Stimulated activated CD4-positive, alpha-beta T cell treated with anti-CD3 and anti-CD28 coated beads, TNF-alpha, amount 100 ng/mL, for 48 hours (primary cell): ENCODE results near the gene MDC1.
"Not testable (repeated sequence)": the region's sequence is repeated elsewhere in the genome, so short reads cannot be mapped to it uniquely, and the experiment has no call there.

ENCODE experiments used
- DNase-seq, 3 donors: peaks; one replicate each; pipeline ENCODE4 v3.0.0-alpha.2; 2020; ENCODE audit warnings: low read depth in 3 of 3

The MDC1 gene, protein sequence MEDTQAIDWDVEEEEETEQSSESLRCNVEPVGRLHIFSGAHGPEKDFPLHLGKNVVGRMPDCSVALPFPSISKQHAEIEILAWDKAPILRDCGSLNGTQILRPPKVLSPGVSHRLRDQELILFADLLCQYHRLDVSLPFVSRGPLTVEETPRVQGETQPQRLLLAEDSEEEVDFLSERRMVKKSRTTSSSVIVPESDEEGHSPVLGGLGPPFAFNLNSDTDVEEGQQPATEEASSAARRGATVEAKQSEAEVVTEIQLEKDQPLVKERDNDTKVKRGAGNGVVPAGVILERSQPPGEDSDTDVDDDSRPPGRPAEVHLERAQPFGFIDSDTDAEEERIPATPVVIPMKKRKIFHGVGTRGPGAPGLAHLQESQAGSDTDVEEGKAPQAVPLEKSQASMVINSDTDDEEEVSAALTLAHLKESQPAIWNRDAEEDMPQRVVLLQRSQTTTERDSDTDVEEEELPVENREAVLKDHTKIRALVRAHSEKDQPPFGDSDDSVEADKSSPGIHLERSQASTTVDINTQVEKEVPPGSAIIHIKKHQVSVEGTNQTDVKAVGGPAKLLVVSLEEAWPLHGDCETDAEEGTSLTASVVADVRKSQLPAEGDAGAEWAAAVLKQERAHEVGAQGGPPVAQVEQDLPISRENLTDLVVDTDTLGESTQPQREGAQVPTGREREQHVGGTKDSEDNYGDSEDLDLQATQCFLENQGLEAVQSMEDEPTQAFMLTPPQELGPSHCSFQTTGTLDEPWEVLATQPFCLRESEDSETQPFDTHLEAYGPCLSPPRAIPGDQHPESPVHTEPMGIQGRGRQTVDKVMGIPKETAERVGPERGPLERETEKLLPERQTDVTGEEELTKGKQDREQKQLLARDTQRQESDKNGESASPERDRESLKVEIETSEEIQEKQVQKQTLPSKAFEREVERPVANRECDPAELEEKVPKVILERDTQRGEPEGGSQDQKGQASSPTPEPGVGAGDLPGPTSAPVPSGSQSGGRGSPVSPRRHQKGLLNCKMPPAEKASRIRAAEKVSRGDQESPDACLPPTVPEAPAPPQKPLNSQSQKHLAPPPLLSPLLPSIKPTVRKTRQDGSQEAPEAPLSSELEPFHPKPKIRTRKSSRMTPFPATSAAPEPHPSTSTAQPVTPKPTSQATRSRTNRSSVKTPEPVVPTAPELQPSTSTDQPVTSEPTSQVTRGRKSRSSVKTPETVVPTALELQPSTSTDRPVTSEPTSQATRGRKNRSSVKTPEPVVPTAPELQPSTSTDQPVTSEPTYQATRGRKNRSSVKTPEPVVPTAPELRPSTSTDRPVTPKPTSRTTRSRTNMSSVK (N-terminal part only)

DNA sequence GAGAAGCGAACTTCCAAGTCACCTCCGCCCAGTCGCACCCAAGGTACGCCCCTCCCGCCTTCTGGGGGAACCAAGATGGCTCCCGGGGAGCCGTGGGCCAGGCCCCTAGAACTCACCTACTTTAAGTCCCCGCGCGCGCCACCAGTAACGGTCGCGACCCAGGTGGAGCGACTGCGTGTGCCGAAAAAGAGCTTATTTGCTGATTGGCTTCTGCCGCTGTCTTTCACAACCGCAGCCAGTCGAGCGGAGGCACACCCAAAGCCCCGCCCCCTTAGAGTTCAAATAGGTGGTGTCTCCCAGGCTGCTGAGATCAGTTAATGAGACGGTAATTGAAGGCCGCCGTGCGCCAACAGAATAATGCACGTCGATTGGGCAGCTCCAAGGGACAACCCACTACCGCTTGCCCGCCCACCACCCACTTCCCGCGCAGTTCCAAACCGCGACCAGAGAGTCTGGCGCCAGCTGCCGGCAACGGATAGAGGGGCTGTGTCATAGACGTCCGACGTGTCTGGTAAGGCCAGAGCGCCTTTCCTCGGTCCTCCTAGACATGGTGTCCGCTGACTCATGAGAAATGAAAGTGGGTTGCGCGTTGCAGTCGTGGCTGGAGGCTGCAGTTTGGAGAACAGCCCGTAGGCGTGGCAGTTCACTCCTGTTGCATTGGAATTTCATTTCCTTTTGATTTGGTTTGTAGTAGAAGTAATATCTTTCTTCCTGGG is at the start of gene MDC1:
Gene MDC1 (minus strand): TSS at position 153 of the 716 bp plus-strand sequence. CDS start 2,106 bp downstream, outside the sequence.
- peak; percentile 97 to 100 (median 98) for DNase-seq

DNA sequence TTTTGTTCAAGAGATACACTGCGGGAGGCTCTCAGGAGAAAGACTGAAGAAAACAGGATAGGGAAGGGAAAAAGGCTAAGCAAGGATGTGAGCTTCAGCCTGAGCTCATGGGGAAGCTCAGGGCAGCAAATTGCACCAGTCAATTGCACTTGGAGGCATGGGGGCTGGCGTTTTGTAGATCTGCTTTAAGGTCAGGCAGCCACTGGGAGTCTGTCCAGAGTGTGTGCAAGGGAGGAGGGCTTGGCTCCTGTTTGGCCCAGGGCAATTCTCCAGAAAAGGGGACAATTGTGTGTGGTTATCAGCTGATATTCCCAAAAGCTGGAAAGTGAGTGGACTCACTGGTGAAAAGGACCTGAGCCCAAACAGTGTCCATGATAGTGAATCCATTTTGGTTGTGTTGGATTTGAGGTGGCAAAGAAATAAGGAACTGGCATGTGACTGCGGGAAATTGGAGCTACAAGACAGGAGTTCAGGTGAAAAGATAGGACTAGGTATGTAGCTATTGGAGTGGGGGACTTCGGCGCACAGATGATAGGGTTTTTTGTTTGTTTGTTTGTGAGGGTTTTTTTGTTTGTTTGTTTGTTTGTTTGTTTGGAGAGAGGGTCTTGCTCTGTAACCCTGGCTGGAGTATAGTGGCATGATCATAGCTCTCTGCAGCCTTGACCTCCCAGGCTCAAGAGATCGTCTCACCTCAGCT is 49.5 kb upstream of the MDC1 start:
- no peak for DNase-seq

DNA sequence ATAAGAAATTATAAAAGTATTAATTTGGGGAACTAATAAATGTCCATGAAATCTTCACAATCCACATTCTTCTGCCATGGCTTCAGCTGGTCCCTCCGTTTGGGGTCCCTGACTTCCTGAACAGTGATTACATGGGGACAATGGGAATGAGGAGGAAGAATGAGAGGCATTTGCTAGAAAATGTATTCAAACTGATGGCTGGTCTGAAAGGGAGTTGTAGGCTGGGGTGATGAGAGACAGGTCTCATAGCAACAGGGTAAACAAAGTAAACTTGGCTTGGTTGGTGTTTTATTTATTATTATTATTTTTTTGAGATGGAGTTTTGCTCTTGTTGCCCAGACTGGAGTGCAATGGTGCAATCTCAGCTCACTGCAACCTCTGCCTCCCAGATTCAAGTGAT is 48.4 kb upstream of the MDC1 start:
- DNase-seq: not testable (repeated sequence)

DNA sequence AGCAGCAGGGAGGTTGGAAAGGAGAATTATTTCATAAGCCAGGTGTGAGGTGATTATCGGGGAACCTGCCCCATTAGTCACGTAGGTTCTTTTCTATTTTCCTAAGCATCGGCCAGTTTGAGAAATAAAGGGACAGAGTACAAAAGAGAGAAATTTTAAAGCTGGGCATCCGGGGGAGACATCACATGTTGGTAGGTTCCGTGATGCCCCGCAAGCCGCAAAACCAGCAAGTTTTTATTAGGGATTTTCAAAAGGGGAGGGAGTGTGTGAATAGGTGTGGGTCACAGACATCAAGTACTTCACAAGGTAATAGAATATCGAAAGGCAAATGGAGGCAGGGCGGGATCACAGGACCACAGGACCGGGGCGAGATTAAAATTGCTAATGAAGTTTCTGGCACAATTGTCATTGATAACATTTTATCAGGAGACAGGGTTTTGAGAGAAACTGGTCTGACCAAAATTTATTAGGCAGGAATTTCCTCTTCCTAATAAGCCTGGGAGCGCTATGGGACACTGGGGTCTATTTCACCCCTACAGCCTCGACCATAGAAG is 47.5 kb upstream of the MDC1 start:
- not testable (repeated sequence) for DNase-seq

DNA sequence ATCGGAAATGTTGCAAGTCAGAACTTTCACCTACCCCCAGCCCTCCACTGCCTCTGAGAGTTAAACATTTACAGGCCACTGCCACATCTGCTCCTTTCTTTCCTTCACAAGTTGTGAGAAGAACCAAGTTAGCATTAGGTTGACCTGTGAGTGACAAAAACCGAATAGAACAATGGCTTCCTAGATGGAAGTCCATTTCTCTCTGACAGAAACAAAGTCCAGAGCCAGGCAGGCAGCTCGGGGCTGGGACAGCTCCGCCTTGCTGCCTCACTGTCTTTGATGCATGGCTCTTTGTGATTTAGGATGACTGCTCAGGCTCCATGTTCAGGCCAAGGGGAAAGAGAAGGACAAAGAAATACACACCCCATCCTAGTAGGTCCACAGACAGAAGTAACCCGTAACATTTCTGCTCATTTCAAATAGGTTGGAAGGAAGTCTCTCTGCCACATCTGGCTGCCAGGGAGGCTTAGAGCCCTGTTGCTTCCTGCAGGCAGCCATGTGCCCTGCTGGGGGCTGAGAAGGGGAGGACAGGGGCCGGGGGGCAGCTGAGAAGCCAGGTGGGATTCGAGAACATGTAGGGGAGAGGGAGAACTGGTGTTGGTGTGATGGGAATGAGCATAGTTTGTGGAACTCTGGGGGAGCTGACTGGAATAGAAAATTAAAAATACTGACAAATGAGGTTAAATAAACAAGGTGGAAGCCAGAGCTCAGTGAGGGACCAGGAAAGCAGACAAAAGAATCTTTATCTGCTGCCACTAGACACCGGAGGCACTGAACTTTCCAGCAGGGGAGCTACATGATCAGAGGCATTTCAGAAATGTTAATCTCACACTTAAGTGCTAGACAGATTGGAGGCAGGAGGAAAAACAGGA is 46.8 kb upstream of the MDC1 start:
- DNase-seq: no peak

DNA sequence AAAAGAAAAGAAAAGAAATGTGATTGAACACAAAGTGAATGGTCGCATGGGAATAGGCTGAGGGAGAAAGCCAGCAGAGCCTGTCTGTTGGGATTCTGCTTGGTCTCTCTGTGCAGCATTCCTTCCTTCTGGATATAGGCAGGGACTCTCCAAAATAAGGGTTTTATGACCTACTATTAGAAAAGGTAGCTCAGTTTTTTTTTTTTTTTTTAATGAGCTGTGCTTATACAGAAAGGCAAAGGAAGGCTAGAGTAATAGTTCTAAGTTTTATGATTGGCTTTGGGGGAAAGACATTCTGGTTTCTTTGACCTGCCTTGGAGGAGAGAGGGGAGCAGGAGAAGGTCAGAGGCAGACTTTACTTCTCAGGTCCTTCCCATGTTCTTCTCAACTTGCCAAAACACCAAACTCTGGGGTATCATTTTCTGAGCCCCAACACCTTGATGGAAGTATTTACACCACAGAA is 46.1 kb upstream of the MDC1 start:
- DNase-seq: no peak

DNA sequence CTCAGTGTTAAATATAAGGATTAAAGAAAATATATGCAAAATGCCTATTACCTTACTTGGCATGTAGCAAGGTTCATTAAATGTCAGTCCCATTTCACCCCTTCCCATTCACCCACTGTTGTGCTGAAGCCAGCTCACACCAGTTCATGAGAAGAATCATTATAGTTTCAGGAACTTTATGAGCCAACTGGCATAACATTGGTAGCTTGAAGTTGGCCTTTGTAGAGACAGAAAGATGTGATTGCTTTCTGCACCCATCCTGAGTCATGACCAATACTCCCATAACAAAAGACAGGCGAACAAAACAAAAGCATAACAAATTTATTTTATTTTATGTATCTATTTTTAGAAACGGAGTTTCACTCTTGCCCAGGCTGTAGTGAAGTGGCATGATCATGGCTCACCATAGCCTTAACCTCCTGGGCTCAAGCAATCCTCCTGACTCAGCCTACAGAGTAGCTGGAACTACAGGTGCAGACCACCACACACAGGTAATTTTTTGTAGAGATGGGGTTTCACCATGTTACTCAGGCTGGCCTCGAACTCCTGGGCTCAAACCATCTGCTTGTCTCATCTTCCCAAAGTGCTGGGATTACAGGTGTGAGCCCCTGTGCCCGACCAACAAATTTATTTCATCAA is 44.8 kb upstream of the MDC1 start:
- DNase-seq: no peak

DNA sequence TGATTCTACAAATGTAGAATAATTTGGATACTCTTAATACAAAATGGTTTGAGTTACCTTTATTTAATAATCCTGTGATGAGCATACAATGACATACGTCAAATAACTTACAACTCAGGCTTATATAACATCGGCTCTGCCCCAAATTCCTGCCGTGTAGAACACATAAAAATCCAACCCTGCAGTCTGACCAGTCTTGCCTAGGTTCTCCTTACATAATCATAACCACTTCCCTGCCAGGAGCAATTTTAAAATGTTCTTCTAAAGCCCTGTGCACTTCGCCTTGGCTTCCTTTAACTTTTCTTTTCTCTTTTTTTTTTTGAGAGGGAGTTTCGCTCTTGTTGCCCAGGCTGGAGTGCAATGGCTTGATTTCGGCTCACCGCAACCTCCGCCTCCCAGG is 43.5 kb upstream of the MDC1 start:
- no peak for DNase-seq

DNA sequence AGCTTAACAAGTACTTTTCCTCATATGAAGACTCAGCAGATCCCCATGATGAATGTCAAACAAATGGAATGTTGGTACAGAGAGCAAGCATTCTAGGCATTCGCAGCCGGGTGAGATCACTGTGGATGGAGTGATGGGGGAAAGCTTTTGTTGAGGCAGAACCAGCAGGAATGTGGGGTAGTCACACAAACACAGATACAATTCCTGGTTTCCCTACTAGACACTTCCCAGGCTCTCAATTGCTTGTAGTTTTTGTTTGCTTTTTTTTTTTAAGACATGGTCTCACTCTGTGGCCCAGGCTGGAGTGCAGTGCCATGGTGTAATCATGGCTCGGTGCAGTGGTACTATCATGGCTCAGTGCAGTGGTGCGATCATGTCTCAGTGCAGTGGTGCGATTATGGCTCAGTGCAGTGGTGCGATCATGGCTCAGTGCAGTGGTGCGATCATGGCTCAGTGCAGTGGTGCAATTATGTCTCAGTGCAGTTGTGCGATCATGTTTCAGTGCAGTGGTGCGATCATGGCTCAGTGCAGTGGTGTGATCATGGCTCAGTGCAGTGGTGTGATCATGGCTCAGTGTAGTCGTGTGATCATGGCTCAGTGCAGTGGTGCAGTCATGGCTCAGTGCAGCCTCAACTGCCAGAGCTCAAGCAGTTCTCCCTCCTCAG is 42.6 kb upstream of the MDC1 start:
- DNase-seq: no peak

DNA sequence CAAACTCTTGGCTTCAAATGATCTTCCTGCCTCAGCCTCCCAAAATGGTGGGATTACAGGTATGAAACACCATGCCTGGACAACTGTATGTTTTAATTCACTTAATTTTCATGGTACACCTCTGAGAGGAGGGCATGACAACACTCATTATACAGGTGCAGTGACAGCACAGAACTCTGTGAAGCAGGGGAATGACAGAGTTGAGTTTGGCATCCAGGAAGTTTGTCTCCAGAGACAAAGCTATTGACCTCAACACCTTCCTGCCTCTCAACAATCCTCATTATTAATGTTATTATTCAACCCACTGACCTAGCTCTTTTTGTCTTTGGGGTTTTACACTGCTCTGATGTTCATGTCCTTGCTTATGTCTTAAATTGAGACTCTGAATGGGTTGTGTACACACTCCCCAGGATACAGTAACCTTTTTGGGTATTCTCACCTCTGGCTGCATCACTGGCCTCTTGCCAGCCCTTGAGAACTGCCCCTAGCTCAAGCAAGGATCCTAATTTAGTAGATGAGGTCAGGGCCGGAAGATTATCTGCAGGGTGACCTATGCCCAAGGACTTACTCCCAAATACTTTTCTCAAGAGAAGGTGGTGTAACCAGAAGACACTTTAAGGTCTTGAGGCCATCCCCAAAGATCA is 40.3 kb upstream of the MDC1 start:
- no peak for DNase-seq

DNA sequence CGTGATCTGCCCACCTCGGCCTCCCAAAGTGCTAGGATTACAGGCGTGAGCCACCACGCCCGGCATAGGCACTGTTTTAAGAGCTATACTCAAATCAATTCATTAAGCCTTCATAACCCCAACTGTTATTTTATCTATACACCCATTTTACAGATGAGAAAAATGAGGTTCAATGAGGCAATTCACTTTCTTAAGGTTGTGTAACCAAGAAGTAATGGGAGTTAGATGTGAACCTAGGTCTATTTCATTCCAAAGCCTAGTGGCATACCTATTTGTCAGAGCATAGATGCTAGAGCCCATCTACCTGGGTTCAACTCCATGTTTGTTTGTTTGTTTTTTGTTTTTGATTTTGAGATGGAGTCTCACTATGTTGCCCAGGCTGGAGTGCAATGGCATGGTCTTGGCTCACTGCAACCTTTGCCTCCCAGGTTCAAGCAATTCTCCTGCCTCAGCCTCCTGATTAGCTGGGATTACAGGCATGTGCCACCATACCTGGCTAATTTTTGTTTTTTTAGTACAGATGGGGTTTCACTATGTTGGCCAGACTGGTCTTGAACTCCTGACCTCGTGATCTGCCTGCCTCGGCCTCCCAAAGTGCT is 39.4 kb upstream of the MDC1 start:
- DNase-seq: not testable (repeated sequence)

DNA sequence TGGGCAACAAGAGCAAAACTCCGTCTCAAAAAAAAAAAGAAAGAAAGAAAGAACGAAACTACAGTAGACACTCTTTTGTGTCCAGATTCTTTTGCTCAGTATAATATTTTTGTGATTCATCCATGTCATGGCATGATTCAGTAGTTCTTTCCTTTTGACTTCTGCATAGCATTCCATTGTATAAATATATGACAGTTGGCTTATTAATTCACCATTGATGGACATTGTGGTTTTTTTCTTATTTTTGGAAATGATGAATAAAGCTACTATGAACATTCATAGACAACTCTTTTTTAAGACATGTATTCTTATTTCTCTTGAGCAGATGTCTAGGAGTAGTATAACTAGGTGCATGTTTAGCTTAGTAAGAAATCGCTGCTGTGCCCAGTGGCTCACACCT is 37.5 kb upstream of the MDC1 start:
- DNase-seq: no peak

DNA sequence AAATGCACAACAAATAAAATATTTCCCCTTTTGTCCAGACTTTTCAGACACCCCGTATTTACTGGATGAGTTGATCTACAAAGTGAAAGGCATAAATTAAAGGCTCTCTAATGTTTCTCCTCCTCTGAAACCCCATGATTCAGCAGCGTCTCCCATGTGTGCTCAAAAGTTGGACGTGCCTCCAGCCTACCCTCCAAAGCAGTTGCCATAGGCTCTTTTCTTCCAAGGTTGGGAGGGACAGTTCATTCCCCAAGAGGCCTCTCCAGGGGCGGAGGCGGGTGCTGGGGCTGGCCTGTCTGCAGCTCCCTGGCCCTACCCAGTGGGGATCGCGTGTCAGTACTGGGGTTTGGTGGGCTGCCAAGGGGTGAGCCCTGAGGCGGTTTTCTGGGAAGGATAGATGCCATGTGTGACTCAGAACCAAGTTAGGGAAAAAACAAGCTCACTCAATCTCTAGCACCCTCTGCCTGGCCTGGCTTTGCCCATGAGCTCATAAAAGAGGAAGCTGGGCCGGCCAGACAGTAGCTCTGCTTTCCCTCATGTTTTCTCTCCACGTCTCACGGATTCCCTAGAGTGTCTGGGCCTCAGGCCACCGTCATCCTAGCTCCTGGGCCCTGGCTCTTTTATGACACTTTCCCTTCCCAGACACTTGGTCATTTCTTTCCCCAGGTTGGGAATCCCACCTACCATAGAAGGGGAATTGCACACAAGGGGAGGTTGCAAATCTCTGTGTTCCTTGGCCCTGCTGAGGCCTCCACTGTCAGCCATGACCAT is 35.3 kb upstream of the MDC1 start:
- no peak for DNase-seq

DNA sequence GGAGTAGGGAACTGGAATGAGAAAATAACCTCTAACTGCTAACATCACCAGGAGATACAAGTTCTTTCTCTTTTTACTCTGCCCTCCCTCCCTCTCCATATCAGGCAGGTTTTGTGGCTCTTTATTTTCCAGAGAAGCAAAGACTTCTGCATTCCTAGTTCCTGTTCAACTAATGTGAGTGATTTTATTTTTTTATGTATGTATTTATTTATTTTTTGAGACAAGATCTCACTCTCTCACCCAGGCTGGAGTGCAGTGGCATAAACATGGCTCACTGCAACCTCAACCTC is 33.2 kb upstream of the MDC1 start:
- DNase-seq: no peak

DNA sequence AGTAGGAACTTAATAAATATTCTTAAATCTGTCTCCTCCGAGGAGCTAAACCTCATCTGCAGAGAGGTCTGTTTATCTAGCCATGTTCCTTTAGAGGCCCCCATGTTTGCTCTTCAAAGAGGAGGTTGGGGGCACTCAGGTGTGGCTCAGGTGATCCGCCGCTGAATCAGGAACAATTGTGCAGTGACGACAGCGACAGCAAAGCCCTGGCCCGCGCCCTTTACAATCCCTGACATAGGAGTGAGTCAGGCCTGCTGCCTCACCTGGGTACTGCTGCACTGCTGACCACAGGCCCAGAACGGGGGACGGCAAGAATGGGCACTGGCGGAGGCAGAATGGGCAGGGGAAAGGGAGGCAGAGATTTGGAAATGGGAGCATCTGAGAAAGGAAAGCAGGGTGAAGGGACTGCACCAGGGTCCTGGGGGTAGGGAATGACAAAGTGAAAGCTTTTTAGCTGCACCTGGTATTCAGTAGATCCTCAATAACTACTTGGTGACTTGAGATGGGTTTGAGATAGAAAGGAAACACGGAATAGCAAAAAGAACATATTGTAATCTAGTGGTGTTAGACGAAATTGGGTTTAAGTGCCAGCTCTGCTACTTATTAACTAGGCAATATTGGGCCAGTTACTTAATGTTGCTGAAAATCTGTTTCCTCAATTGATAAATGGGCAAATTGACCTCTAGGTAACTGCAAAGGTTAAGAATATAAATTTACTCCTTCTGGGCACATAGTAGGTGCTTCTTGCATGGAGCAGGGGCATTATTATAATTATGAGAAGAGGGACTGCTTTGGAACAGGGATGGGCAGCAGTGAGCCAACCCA is 32.7 kb upstream of the MDC1 start:
- no peak for DNase-seq
